Prostate gland (tissue), 2 donors: ENCODE results near the gene TMEM131. TPM values are rescaled to one million over a fixed set of nuclear protein-coding genes. Genes with fewer than 3 reads are reported as not detected.
"Not testable (repeated sequence)": the region's sequence is repeated elsewhere in the genome, so short reads cannot be mapped to it uniquely, and the experiment has no call there.

Source experiments
- DNase-seq: peaks from one replicate; pipeline ENCODE4 v3.0.0-alpha.2; 2019; ENCODE audit warnings: low spot score
- H3K27ac ChIP-seq, 2 donors: fragments of 200-600 bp; sonication (generic); 2 replicates each; pipeline ENCODE4 v1.5.1; 2017 to 2019
- H3K27me3 ChIP-seq: fragments of 200-600 bp; sonication (generic); replicated peaks from 2 replicates; pipeline ENCODE4 v1.5.1; 2019; ENCODE audit not compliant: insufficient read depth
- H3K36me3 ChIP-seq, 2 donors: fragments of 200-600 bp; sonication (generic); 1 replicate in 1 of 2; 2 replicates in 1 of 2; pipeline versions ENCODE4 v1.5.1 to v1.8.1; 2017 to 2019
- H3K4me1 ChIP-seq: fragments of 200-600 bp; sonication (generic); replicated peaks from 2 replicates; pipeline ENCODE4 v1.5.1; 2019
- H3K4me3 ChIP-seq, 2 donors: fragments of 200-600 bp; sonication (generic); 2 replicates each; pipeline ENCODE4 v1.5.1; 2017 to 2019
- H3K9me3 ChIP-seq: fragments of 200-600 bp; sonication (generic); 2 replicates; pipeline ENCODE4 v1.5.1; 2017
- CTCF ChIP-seq, 4 experiments: fragments of 200-600 bp in 2 of 4; fragments of 450-650 bp in 2 of 4; sonication (generic) in 2 of 4; IDR thresholded peaks; 1 replicate in 3 of 4; 2 replicates in 1 of 4; pipeline ENCODE4 v1.5.1; 2016 to 2019; ENCODE audit warnings: antibody characterized with exemption in 4 of 4, mild to moderate bottlenecking in 2 of 4, moderate library complexity in 2 of 4
- POLR2A ChIP-seq: fragments of 450-650 bp; IDR thresholded peaks from one replicate; pipeline ENCODE4 v1.6.1; 2016; ENCODE audit warnings: antibody characterized with exemption, mild to moderate bottlenecking
- POLR2AphosphoS5 ChIP-seq: sonication (generic); formaldehyde crosslinking; IDR thresholded peaks from one replicate; pipeline ENCODE4 v1.6.1; 2017; ENCODE audit warnings: antibody characterized with exemption
- WGBS: methylation state at CpG from one replicate; pipeline ENCODE4 v1.1.5; 2018; 5-methylcytosine and 5-hydroxymethylcytosine counted together
- intact Hi-C: fragments of 100-400 bp; cut with DNase I; formaldehyde crosslinking; loops from one replicate; pipeline ENCODE4 v1.14.2; 2022
- total RNA-seq, 2 donors: library from RNA; depleted of rRNA; stranded (reverse); fragments of >200 nt; gene quantifications; one replicate each; pipeline ENCODE4 v1.1.0, GENCODE V29; 2016

Gene TMEM131
- 10 to 100 TPM; 40.6 to 42.0 TPM for total RNA-seq

GRCh38 chr2:97995734-97996624 lies at the start of gene TMEM131:
TSS of gene TMEM131 (minus strand) at chr2:97995948. CDS start at chr2:97995662, 286 bp downstream.
- TF ChIP-seq CTCF (IDR thresholded peaks at IDR 0.05) (no peak), POLR2A (peak; percentile 93), POLR2AphosphoS5 (peak; percentile 76)
- DNase-seq, result peak; percentile 89
- Histone ChIP-seq H3K36me3 (no peaks in the 10 kb centered on the region), H3K4me3 (peak within 1 kb of the TSS; percentile 76 to 86), H3K9me3 (no peaks in the 10 kb centered on the region), H3K27me3 (no peaks in the 10 kb centered on the region), H3K27ac (peak within 1 kb of the TSS; percentile 93 to 95), H3K4me1 (no peaks in the 10 kb centered on the region)
- intact Hi-C loops, result loop anchor here (5.0 to 10.0 kb wide), 2 partner anchors 189 to 331 kb away; partner anchors contain the start of genes ACTR1B and C2orf92
- 3% methylated on average over 39 of the region's 88 CpGs for WGBS

DNA sequence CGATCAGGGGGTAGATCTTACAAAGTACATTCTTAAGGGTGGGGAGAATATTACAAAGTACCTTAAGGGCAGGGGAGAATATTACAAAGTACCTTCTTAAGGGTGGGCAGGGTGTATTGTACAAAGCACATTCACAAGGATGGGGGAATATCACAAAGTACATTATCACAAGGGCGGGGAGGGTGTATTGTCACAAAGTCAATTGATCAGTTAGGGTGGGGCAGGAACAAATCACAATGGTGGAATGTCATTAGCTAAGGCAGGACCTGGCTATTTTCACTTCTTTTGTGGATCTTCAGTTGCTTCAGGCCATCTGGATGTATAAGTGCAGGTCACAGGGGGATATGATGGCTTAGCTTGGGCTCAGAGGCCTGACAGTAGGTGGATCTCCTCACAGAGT lies 49.0 kb upstream of the TMEM131 start:
- H3K27me3 ChIP-seq, H3K4me3 ChIP-seq, H3K4me1 ChIP-seq, H3K36me3 ChIP-seq, H3K9me3 ChIP-seq, H3K27ac ChIP-seq, intact Hi-C loops, DNase-seq: not testable (repeated sequence)
- WGBS, result 98% methylated on average over 2 of the region's 2 CpGs

GRCh38 chr2:98043101-98043500 lies 47.4 kb upstream of the TMEM131 start:
- no peak overlapping the region for H3K4me3 ChIP-seq
- DNase-seq, result no peak
- whole genome bisulfite sequencing, result 92% methylated on average over 1 of the region's 1 CpG
- no peaks in the 10 kb centered on the region for H3K4me1 ChIP-seq
- no peaks in the 10 kb centered on the region for H3K9me3 ChIP-seq
- H3K27me3 ChIP-seq, result no peaks in the 10 kb centered on the region
- intact Hi-C loops, result no loop called here
- no peak overlapping the region for H3K27ac ChIP-seq
- H3K36me3 ChIP-seq, result no peaks in the 10 kb centered on the region
- no peak for TF ChIP-seq POLR2AphosphoS5
- no peak for TF ChIP-seq CTCF (IDR thresholded peaks at IDR 0.05)
- TF ChIP-seq POLR2A, result no peak

DNA sequence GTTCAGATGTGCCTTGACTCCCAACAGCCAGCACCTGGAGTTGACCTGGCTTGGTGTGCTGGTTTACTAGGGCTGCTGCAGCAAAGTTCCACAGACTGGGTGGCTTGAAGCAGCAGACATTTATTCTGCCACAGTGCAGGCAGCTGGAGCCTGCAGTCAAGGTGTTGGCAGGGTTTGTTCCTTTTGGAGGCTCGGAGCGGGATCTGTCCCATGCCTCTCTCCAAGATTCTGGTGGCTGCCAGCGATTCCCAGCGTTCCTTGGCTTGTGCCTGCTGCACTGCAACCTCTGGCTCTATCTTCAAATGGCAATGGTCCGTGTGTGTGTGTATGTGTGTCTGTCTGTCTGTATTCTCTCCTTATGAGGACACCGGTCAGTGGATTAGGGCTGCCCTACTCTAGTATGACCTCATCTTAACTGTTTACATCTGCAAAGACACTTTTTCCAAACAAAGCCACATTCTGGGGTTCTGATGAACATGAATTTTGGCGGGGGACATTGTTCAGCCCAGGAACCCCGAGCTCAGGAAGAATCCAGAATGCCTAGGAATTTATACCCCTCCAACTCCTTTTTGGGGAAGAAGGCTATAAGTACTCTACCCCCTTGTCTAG lies 44.7 kb upstream of the TMEM131 start:
- intact Hi-C loops, result no loop called here
- no peaks in the 10 kb centered on the region for H3K9me3 ChIP-seq
- TF ChIP-seq POLR2A, result no peak
- no peak for TF ChIP-seq CTCF (IDR thresholded peaks at IDR 0.05)
- no peak for TF ChIP-seq POLR2AphosphoS5
- no peaks in the 10 kb centered on the region for H3K4me1 ChIP-seq
- 86% methylated on average over 8 of the region's 8 CpGs for WGBS
- no peak overlapping the region for H3K4me3 ChIP-seq
- DNase-seq, result no peak
- no peak overlapping the region for H3K27ac ChIP-seq
- no peaks in the 10 kb centered on the region for H3K27me3 ChIP-seq
- H3K36me3 ChIP-seq, result no peaks in the 10 kb centered on the region

- Histone ChIP-seq H3K4me1 (no peaks in the 10 kb centered on the region), H3K27ac (no peak overlapping the region), H3K36me3 (no peaks in the 10 kb centered on the region), H3K4me3 (no peak overlapping the region), H3K27me3 (no peaks in the 10 kb centered on the region), H3K9me3 (no peaks in the 10 kb centered on the region)
- TF ChIP-seq POLR2A (no peak), POLR2AphosphoS5 (no peak), CTCF (IDR thresholded peaks at IDR 0.05) (no peak)
- WGBS, result 80% methylated on average over 12 of the region's 12 CpGs
- DNase-seq, result no peak
- intact Hi-C loops, result no loop called here
Measured at GRCh38 chr2:98039085-98039756, 43.5 kb upstream of the TMEM131 start.
